NCI-H748 (cell line): ENCODE results near the gene C13orf46.
A peak's percentile ranks its signal among the peaks of the same experiment; 100 is the strongest.
"Not testable (repeated sequence)": the region's sequence is repeated elsewhere in the genome, so short reads cannot be mapped to it uniquely, and the experiment has no call there.

Source experiments
- DNase-seq: peaks from one replicate; lab custom pipeline; 2025; ENCODE audit not compliant: unreplicated experiment; lab: John Stamatoyannopoulos, UW

Gene C13orf46

DNA sequence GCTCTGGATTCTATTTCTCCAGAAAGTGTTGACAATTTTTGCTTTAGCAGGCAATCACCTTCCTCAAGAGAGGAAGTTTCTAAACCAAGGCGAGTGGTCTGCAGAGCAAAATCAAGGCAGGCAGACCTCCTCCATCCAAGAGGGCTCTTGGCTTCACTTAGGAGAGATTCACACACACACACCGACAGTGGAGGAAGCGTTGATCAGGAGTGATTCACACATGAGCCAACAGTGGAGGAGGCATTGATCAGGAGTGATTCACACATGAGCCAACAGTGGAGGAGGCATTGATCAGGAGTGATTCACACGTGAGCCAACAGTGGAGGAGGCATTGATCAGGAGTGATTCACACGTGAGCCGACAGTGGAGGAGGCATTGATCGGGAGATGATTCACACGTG, 60.5 kb downstream of the C13orf46 start:
- DNase-seq, result not testable (repeated sequence)

DNA sequence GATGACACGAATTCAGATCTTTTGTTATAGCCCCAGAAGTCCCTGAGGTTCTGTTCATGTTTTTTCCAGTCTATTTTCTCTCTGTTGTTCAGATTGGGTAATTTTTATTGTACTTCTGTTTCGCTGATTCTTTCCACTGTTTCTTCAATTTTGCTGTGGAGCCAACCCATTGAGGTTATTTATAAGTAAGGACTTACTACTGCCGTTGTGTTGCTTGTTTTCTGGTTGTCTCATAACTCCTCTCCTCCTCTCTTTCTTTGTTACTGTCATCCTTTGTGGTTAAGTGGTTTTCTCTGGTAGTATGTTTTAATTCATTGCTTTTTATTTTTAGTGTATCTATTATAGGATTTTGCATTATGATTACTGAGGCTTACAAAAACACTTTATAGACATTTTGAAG, 61.3 kb downstream of the C13orf46 start:
- DNase-seq, result no peak

GRCh38 chr13:113907635-113908617, 66.0 kb downstream of the C13orf46 start:
- peak; percentile 61 for DNase-seq

- DNase-seq, result no peak
Observed at GRCh38 chr13:113906571-113906970, 67.3 kb downstream of the C13orf46 start.

GRCh38 chr13:113905942-113906341, 67.9 kb downstream of the C13orf46 start:
- no peak for DNase-seq

GRCh38 chr13:113905018-113905417, 68.9 kb downstream of the C13orf46 start:
- DNase-seq, result no peak

DNA sequence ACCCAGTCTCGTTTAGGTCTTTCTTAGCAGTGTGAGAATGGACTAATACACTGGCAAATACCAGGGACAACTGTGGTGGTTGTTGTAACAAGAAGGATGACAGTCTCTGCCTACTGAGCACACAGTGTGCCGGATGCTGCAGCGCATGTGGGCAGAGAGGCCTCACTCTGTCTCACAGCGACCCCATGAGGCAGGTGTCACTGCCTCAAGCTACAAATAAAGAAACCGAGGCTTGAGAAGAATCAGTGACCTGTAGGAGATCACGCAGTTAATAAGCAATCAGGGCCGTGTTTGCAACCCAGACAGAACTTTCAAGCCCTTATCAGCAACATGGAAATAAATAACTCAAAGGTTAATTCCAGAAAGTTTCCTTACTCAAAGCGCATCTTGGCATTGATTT, 69.5 kb downstream of the C13orf46 start:
- DNase-seq, result peak; percentile 33

GRCh38 chr13:113903912-113904311, 70.0 kb downstream of the C13orf46 start:
- DNase-seq, result no peak
